GM21786 (cell line): ENCODE results near the gene SCMH1.

Experiments used
- ATAC-seq: cut with Tn5 transposase; IDR thresholded peaks from one replicate; pipeline ENCODE4 v1.9.1; 2021; ENCODE audit not compliant: unreplicated experiment

SCMH1 gene

DNA sequence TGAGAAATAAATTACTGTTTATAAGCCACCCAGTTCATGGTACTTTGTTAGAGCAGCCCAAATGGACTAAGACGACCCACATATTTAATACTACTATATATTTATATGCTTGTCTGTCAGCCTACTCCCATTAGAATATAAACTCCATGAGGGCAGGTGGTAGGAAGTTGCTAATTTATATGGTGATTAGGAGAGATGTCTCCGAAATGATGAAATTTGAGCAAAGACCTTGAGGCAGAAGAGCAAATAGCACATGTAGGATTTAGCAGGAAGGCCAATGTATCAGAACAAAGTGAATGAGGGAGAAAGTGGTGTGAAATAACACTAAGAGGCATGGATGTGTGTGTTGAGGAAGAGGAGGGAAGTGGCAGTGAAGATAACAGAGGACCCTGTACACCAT, 210.0 kb downstream of the SCMH1 start:
- ATAC-seq = no peak

DNA sequence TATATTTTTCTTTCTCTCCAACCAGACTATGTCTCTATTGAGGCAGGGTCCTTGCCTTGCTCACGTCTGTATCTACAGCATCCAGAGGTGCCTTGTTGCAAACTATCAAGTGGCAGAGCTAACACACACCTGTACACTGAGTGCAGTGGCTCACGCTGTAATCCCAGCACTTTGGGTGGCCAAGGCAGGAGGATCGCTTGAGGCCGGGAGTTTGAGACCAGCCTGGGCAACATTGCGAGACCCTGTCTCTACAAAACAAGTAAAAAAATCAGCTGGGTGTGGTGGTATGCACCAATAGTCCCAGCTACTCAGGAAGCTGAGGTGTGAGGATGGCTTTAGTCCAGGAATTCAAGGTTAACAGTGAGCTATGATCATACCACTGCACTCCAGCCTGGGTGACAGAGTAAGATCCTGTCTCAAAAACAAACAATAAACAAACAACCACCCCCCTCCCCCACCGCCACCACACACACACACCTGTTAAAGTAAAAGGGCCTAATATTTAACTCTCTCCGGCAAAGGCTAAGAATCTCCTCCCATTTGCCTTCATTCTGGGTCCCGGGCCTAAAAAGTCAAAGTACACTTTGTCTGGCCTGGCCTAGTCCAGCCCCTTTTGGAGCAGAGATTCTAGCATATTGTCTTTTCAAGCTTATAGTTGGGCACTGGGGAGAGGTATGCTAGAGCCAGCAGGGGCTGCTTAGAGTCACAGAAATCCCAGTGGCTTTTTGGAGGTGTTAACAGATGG, 211.1 kb downstream of the SCMH1 start:
- no peak for ATAC-seq

DNA sequence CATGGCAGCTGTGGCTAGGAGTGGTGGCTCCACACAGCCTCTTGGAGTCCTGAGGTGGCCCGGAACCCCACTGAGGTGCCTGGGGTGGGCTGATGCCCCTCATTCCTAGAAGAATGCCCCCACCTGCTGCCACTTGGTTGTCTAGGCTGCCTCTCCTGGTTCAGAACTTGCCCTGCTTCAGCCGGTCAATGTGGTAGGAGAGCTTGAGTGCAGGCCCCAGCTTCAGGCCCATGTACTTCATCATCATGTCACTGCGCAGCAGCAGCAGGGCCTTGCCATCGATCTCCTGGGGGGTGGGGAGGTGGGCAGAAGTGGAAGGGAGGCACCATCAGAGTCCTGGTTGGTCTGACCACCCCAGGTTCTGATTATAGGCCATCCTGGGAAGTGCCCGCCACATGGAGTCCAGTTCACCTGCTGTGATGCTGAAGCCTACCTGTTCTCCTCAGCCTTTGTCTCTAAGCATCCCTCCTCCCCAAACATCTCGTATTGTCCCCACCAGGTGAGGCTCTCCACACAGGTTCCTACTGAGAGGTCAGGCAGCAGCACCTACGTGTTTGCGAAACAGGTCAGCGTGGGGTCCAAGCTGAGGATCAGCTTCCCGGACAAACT, 214.0 kb downstream of the SCMH1 start:
- ATAC-seq = no peak

DNA sequence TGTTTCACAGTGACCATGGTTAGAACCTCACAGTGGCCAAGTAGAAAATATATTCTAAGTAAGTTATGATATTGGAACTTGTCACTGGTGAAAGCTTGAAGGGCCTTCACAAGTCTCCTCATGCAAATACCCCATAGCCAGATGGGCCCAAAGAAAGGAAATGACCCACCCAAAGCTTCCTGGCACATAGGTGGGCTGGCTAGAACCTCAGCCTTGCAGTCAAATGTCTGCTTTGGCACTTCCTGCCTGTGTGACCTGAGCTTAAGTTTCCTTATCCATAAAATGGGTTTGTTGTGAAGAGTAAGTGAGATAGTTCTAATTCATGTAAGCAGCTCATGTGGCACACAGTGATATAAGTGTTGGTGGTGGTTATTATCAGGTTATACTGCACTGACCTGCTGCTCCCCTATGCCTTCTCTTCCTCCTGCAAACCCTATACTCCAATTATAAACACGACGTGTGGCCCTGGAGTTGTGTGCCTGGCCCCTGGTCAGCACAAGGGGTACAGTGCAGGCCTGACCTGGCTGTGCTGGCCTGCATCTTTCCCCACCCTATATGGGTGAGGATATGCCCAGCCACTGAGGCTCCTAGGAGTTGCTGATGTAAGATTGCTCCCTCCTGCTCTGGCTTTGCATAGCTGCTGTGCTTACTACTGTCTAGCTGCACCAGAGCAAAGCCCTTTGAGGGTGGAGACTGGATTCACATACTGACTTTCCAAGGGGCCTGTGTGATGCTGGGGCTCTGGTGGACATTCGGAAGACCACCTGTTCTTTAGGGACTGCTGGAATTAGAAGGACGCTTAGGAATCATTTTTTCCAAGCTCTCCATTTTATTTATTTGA, 215.9 kb downstream of the SCMH1 start:
- no peak for ATAC-seq

DNA sequence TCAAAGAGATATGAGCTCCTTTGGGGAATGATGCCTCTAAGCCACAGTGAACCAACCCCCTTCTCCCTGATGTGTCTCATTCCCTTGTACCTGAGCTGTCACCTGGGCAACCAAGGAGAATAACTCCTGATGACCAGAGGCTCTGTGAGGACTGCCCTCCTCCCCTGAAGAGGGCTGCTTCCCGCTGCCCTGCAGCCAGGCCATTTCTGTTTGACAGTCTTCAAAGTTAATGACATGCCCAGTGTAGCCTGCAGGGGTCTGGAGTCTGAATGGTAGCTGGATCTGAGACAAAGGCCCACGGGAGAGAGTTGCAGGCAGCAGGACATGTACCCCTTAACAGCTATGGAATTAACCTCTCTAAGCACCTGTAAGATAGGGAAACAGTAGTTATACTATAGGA, 217.2 kb downstream of the SCMH1 start:
- no peak for ATAC-seq

DNA sequence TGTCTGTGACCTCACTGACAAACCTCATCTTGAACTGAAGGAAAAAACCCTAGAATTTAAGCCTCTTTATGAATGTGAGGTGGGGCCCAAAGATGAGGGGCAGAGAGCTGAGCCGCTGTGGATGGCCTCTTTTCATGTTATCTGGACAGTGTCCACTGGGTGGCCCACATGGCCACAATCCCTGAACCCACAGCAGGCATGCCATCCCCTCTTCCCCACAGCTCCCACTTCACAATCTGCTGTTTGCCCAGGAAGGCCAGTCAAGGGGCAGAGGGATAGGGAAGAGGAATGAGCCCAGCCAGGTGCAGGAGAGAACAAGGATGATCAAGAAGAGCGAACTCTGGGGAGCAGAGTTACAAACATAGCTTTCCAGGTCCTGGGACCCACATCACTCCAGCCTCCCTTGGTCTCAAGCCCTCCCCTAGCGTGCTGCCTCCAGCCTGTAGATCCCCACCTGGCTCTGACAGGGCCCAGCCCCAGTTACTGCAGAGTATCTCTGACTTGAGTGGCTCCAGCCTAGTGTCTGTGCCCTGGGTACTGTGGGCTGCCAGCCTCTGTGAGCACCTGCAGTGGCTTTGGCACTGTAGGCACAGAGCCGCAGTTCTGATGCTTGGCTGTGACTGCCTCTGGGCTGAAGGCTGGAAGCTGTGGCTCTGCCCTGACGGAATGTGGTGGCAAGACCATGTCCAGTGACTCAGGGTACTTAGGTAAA, 218.7 kb downstream of the SCMH1 start:
- ATAC-seq = no peak

DNA sequence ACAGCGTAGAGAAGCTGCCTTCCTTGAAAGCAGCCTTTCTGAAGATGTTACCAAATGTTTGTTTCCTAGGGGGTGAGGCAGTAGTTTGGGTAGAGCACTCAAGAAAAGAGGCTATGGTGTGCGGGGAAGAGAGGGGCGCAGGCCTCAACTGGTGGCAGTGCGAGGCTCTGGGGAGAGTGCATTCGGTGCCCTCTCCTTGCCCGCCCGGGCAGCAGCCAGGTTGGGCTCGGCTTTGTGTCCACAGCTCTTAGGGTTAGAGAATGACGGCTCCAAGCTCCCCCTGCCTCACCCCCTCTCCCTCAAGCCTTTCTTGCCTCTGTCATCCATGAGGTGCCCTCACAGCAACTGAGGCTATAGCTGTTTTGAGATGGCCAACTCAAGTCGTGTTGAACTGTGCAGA, 219.7 kb downstream of the SCMH1 start:
- ATAC-seq = no peak

DNA sequence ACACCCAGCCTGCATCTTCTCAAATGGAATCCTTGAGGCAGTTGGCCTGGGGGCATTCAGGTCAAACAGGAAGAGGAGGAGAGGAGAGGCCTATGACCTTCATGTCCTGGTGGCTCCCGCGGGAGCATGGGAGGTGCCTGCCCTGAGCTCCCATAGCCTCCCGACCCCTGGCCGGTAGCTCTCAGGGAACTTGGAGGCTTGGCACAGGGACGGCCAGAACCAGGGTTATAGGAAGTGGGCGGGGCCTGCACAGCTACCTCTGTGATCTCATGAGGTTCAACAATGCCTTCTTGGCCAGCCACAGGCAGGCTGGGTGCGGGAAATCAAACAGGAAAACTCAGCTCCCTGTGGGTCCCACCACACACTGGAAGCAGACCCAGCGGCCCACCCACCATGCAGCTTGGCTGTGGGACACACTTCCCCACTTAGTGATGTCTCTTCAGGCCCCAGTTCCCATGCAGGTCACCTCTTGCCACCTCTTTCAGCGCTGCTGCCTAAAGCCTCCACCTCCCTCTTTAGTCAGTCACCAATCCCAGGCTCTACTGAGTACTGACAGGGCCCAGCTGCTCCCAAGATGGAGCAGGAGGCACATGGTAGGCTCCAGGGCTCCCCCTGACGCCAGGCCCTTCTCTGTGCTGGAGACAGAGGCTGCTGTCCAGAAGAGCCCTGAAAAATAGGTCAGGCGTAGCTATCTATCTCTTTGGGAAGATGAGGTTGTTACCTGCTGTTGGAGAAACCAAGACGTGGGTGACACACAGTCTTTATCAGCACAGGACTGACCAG, 220.4 kb downstream of the SCMH1 start, which contains the start of gene SLFNL1:
Gene SLFNL1 (minus strand): TSS at position 200 of the 783 bp plus-strand sequence. CDS start 1,065 bp downstream, outside the sequence.
- no peak for ATAC-seq

DNA sequence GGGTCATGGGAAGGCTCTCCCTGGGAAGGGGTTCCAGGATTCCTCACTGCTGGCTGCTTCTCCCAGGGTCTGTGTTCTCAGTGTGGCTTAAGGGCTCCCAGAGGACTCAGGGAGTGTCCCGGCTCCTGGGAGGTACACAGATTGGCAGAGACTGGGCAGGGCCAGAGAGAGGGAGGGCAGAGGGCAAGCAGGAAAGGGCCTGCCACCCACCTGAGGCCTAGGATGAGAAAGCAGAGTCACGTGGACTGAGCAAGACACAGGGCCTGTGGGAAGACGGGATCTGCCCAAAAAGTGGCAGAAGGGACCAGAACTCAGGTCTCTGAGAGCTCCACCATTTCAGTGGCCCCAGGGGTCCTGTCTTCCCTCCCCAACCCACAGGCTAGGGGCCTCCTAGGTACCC, 221.5 kb downstream of the SCMH1 start:
- no peak for ATAC-seq

DNA sequence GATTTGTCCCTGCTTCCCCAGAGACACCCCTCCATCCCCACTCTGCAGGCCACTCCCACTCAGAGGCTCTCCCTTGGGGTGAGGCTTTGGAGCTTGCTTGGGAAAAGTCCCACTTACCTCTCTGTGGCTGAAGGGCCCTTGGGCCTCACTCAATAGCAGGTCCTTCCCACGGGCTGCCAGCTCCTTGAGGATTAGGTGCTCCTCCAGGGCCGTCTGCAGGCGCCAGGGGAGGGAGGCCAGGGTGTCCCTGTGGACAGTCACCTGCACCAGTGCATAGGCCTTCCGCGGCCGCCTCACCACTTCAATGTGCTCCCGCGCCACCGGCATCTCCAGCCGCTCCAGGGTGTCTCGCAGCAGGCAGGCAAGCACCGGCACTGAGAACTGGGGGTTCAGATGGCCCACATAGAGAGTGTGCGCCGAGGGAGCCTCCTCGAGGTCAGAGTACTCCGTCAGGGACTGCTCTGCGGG, 222.0 kb downstream of the SCMH1 start:
- no peak for ATAC-seq

DNA sequence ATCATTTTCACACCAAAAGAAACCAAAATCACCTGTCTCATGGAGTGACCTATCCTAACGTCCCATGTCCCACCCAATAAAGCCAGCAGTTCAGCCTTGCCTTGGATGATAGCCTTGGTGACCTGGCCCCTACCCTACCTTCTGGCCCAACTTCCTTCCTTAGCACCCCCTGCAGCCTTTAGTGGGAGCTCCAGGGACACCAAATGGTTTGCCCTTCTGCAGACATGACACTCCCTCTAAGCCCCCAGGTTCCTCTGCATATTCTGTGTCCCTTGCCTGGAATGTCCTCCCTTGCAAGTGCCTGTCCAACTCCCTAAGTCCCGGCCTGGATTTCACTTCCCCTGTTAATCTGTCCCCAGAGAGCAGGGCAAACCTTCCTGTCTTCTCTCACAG, 222.8 kb downstream of the SCMH1 start:
- ATAC-seq = no peak

DNA sequence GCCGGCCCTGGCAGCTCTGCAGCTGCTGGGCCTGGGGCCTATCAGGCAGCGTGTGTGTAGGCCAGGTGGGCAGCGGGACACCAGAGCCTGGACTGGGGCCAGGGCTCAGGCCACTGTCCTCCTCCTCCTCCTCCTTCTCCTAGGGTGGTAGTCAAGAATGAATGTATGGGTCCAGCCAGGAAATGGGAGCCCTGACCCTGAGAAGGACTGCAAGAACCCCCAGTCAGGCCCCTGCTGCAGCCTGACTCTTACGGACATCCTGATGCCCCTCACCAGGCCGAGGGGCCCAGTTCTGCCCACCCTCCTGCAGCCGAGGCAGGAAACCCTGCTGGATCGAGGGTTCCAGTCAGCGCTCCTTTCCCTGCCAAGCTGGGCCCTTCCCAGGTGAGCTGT, 224.1 kb downstream of the SCMH1 start:
- ATAC-seq = no peak

DNA sequence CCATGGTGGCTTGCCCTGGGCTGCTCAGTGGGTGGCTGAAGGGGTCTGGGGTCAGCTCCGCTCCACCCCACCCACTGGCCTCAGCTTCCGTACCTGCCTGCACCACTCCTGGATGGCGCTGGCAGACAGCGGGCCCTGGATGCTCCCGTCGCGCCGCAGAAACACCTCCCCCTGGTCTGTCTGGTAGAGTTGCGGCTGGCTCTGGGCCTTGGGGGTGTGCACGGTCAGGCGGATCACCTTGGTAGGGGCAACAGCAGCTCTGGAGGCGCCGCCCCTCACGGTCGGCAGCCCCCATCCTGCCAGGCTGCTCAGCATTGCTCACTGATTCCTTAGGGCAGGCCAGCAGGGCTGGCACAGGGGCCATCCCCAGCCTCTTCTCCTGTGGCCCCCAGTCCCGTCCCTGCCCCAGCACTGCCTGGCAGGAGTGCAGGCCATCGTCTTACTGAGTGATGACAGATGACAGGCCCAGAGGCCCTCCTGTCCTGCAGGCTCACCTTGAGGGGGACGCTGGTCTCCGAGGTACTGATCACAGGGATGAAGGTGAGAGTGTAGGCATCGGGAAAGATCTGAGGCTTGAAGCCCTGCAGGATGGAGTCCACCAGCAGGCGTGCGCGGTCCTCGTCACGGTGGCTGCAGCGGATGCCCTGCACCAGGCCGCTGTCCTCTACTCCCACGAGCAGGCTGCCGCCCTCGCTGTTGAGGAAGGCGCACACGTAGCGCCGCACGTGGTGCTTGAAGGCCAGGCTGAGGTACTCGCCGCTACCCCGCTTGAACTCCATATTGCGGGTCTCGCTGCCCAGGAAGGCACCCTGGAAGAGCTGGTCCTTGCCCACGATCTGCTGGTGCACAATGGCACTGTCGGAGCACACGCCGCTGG, 224.7 kb downstream of the SCMH1 start:
- no peak for ATAC-seq

DNA sequence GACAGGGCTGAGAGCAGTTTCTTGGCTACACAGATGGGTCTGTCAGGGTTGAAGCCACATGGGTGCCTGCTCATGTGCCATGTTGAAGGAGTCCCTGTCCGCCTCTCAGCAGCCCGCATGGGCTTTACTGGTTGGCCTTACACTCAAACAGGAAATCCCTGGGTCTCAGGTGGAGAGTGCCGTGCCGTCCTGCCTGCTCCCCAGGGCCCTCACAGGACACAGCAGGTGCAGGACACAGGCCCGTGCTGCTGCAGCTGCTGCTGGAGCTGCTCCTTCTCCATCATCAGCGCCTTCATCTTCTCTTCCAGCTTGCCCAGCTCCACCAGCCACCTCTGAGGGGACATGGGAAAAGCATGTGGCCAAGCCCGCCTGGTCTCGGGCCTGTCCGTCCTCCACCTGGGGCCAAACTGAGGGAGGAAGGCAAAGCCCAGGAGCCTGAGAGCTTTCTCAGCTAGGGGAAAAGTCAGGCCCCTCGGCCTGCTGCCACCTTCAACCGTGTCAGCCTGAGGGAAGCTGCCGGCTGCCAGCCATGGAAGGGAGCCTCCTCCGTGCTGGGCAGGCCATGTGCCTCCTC, 226.1 kb downstream of the SCMH1 start:
- no peak for ATAC-seq

DNA sequence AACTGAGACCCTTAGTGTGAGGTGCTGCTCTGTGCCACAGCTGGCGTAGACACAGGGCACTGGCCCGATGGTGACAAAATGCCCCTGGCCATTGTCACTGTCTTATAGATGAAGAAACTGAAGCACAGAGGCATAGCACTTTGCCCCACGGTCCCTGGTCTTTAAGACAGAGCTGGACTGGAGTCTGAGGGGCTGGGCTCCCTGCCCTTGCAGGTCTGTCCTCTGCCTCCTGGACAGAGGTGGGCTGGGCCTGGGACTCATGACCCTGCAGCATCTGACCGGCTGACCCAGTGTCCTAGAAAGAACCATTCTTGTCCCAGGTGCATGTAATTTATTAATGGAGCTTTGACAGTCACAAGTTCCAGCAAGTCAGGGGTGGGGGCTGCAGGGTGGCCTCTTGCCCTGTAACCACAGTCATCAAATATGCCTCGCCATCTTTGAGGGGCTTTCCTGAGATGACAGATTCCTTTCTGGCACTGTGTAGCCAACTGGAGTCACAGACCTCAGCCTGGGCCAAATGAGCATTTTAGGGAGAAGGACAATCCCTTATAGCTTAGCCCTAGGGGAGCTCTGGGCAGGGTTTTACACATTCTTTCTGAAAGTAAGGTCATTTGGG, 226.7 kb downstream of the SCMH1 start:
- no peak for ATAC-seq

DNA sequence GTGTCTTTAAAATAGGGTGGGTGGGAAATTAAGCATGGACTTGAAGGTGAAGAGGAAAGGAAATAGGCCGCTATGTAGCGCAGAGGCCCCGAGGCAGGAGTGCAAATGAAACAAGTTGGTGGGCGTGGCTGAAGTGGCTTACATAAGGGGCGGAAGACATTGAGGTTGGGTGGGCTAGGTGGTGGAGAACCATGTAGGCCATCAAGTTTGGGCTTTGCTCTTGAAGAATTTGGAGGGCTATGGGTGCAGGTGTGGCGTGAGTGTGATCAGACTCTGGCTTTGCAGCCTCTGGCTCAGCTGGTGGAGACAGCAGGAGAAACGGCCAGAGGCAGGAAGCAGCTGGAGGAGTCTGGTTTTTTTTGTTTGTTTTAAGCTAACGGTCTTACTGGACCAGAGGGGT, 227.2 kb downstream of the SCMH1 start:
- no peak for ATAC-seq

DNA sequence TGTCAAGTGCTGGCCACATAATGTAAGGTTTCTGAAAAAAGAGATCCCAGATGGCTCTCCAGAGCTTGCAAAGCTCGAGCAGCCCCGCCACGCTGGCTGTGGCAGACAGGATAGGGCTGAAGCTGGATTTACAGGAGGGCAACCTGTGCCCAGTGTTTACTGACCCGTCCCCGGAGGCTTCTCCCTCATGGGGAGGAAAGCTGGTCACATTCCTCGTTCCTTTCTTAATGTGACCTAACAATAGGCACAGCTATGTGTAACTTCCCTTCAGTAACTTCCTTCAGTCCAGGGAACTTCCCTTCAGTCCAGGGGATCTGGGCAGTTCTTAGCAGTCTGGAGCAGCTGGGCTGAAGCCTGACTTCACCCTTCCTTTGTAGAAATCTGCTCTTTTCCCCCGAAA, 228.3 kb downstream of the SCMH1 start:
- ATAC-seq = no peak

DNA sequence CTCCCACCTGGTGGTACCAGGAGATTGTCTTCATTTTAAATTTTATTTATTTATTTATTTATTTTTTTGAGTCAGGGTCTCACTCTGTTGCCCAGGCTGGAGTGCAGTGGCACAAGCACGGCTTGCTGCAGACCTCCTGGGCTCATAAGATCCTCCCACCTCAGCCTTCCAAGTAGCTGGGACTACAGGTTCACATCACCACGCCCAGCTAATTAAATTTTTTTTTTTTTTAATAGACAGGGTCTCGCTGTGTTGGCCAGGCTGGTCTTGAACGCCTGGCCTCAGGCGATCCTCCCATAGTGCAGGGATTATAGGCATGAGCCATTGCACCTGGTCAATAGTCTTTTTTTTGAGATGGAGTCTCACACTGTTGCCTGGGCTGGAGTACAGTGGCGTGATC, 229.1 kb downstream of the SCMH1 start:
- ATAC-seq = no peak

DNA sequence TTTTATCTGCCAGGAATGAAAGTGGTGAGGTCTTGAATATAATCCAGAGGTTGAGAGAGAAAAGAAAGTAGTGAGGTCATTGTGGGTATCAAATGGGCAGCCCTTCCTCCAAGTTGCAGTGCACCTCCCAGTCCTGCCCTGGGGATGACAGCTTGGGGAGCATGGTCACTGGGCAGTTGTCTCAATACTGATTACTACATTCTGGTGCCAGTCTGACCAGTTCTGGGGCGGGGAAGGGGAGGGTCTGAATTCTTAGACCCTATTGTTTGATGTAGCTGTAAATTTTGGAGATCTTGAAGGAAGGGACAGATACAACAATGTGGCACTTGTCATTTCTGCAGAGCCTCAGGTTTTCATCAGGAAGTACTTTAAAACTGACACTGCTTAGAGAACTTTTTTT, 231.8 kb downstream of the SCMH1 start:
- ATAC-seq = no peak
